Measurements from ENCODE around the gene PIK3R4. TPM values are rescaled to one million over a fixed set of nuclear protein-coding genes. Genes with fewer than 3 reads are reported as not detected.

PIK3R4 gene
- total RNA-seq, 3 donors from 2014 or later, result 36.8 to 55.2 (median 38.7) TPM

DNA sequence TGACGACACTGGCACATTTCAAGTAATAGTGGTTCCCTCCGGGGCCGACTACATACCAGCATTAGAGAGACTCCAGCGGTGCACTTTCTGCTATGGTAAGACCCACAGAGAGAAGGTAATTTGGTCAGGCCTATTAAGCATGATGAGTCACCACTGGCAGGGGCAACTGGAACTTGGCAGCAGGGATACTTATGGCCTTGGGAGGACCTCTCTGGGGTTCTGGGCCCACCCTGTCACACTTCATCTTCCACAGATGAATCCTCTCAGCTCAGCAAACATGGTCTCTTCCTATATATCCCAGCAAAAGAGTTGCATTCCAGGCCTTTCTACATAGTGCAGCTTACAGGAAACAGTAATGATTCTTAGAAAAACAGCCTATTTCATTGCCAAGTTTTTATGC is 88.0 kb downstream of the PIK3R4 start:
- TF ChIP-seq POLR2A (IDR thresholded peaks at IDR 0.05), result no peak
- TF ChIP-seq, protein P1, sequence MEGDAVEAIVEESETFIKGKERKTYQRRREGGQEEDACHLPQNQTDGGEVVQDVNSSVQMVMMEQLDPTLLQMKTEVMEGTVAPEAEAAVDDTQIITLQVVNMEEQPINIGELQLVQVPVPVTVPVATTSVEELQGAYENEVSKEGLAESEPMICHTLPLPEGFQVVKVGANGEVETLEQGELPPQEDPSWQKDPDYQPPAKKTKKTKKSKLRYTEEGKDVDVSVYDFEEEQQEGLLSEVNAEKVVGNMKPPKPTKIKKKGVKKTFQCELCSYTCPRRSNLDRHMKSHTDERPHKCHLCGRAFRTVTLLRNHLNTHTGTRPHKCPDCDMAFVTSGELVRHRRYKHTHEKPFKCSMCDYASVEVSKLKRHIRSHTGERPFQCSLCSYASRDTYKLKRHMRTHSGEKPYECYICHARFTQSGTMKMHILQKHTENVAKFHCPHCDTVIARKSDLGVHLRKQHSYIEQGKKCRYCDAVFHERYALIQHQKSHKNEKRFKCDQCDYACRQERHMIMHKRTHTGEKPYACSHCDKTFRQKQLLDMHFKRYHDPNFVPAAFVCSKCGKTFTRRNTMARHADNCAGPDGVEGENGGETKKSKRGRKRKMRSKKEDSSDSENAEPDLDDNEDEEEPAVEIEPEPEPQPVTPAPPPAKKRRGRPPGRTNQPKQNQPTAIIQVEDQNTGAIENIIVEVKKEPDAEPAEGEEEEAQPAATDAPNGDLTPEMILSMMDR (IDR thresholded peaks at IDR 0.05), result no peak
- no peak for TF ChIP-seq POLR2AphosphoS5 (IDR thresholded peaks at IDR 0.05)
- no peaks in the 10 kb centered on the region for H3K9me3 ChIP-seq
- no peak overlapping the region for H3K27ac ChIP-seq
- no peaks in the 10 kb centered on the region for H3K36me3 ChIP-seq
- no peaks in the 10 kb centered on the region for H3K27me3 ChIP-seq
- DNase-seq (ENCODE audit: low spot score in 2 of 2), result no peak
- intact Hi-C loops (cut with DNase I; ENCODE audit: low total_unique reads), result no loop called here
- H3K4me1 ChIP-seq, result no peaks in the 10 kb centered on the region
- no peak overlapping the region for H3K4me3 ChIP-seq

DNA sequence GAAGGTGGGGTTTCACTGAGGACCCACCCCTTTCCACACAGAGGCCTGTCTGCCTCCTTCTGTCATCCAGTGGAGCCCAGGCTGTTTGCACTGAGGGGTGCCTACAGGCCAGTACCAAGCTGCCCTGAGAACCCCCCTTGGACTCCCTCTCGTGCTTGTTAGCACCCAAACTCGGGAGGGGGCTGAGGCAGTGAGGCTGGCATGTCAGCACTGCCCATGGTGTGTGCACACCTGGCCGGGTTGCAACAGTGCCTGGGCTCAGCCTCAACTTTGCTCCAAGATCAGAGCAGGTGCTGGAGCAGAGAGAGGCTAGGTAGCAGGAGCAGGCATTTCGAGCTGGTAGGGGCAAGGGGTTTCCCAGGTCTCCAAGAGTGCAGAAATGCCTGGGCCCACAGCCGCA is 90.0 kb downstream of the PIK3R4 start:
- no peak for TF ChIP-seq POLR2A (IDR thresholded peaks at IDR 0.05)
- no peak for TF ChIP-seq POLR2AphosphoS5 (IDR thresholded peaks at IDR 0.05)
- TF ChIP-seq, protein P1 (IDR thresholded peaks at IDR 0.05), result no peak
- no peak for DNase-seq (ENCODE audit: low spot score in 2 of 2)
- H3K4me1 ChIP-seq, result no peaks in the 10 kb centered on the region
- intact Hi-C loops (cut with DNase I; ENCODE audit: low total_unique reads), result no loop called here
- H3K36me3 ChIP-seq, result no peaks in the 10 kb centered on the region
- H3K4me3 ChIP-seq, result no peak overlapping the region
- H3K9me3 ChIP-seq, result no peaks in the 10 kb centered on the region
- H3K27me3 ChIP-seq, result no peaks in the 10 kb centered on the region
- no peak overlapping the region for H3K27ac ChIP-seq

DNA sequence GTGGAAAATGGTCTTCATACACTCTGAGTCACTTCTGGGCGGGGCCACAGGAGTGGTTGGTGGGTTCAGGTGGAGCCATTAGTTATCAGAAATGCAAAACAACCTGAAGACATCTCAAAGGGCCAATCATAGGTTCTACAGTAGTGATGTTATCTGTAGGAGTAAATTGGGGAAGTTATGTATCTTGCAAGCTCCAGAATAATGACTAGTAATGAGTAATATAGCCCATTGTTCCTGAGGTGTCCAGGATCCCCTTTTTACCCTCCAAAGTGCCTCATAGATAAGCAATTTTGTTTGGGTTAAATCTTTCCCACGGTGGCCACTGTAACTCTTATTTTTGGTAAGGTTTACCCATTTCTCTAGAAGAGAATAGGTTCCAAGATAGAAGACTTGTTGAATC is 91.7 kb downstream of the PIK3R4 start:
- Histone ChIP-seq H3K4me3 (no peak overlapping the region), H3K27me3 (no peaks in the 10 kb centered on the region), H3K36me3 (no peaks in the 10 kb centered on the region), H3K9me3 (no peaks in the 10 kb centered on the region), H3K4me1 (no peaks in the 10 kb centered on the region), H3K27ac (no peak overlapping the region)
- intact Hi-C loops (cut with DNase I; ENCODE audit: low total_unique reads), result no loop called here
- TF ChIP-seq, protein P1 (IDR thresholded peaks at IDR 0.05), result no peak
- no peak for TF ChIP-seq POLR2A (IDR thresholded peaks at IDR 0.05)
- TF ChIP-seq POLR2AphosphoS5 (IDR thresholded peaks at IDR 0.05), result no peak
- no peak for DNase-seq (ENCODE audit: low spot score in 2 of 2)

DNA sequence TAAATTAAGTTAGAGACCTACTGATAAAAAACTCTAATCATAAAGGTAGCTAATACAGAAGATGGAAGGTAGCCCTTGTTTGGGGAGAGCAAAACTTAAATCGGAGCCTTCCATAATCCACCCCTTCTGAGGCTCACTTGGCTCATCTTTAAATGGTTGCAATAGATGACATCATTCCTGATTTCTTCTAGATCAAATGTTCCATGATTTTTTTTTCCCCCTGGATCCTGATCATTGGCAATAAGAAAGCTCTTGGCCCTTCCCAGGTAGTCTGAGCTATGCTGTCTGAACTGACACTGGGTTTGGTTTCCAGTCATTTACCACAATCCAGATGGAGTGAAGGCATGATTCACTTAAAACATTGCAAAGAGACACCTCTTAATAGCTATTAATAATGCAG is 92.5 kb downstream of the PIK3R4 start:
- Histone ChIP-seq H3K4me1 (no peaks in the 10 kb centered on the region), H3K9me3 (no peaks in the 10 kb centered on the region), H3K36me3 (no peaks in the 10 kb centered on the region), H3K4me3 (no peak overlapping the region), H3K27ac (no peak overlapping the region), H3K27me3 (no peaks in the 10 kb centered on the region)
- no peak for DNase-seq (ENCODE audit: low spot score in 2 of 2)
- TF ChIP-seq, protein P1 (IDR thresholded peaks at IDR 0.05), result no peak
- TF ChIP-seq POLR2AphosphoS5 (IDR thresholded peaks at IDR 0.05) (no peak), POLR2A (IDR thresholded peaks at IDR 0.05) (no peak)
- intact Hi-C loops (cut with DNase I; ENCODE audit: low total_unique reads), result no loop called here

DNA sequence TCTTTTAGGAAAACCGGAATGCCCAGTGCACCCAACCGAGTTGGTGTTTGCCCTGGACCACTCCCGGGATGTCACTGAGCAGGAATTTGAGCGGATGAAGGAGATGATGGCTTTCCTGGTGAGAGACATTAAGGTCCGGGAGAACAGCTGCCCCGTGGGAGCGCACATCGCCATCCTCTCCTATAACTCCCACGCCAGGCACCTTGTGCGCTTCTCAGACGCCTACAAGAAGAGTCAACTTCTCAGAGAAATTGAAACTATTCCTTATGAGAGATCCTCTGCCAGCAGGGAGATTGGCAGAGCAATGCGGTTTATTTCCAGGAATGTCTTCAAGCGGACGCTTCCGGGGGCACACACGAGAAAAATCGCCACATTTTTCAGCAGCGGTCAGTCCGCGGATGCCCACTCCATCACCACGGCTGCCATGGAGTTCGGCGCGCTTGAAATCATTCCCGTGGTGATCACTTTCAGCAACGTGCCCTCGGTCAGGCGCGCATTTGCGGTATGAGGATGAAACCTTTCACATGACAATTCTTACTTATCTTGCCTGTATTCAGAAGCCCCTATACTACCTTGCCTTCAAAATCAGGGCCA is 97.5 kb downstream of the PIK3R4 start:
- no peaks in the 10 kb centered on the region for H3K4me1 ChIP-seq
- H3K36me3 ChIP-seq, result no peaks in the 10 kb centered on the region
- DNase-seq (ENCODE audit: low spot score in 2 of 2), result no peak
- H3K27me3 ChIP-seq, result no peaks in the 10 kb centered on the region
- H3K9me3 ChIP-seq, result no peaks in the 10 kb centered on the region
- intact Hi-C loops (cut with DNase I; ENCODE audit: low total_unique reads), result no loop called here
- no peak overlapping the region for H3K4me3 ChIP-seq
- H3K27ac ChIP-seq, result no peak overlapping the region
- TF ChIP-seq POLR2A (IDR thresholded peaks at IDR 0.05) (no peak), POLR2AphosphoS5 (IDR thresholded peaks at IDR 0.05) (no peak)

DNA sequence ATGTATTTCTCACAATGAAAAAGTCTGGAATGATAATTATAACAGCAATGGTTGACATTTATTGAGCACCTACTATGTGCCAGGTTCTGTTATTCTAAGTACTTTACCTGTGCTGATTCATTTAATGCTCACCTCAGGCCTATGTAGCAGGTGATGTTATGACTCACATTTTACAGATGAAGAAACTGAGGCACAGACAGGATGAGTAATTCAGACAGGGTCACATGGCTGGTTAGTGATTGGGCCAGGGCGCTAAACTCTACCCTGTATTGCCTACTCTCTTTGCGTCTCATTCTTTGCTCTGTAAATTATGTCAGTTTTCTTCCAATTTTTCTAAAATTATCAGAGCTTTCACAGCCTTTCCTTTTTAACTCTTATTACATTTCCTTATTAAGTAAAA is 98.3 kb downstream of the PIK3R4 start:
- TF ChIP-seq POLR2A (IDR thresholded peaks at IDR 0.05) (no peak), POLR2AphosphoS5 (IDR thresholded peaks at IDR 0.05) (no peak)
- TF ChIP-seq, protein P1 (IDR thresholded peaks at IDR 0.05), result no peak

More for the DNA sequence above, 98.3 kb downstream of the PIK3R4 start:
- Histone ChIP-seq H3K4me3 (no peak overlapping the region), H3K9me3 (no peaks in the 10 kb centered on the region), H3K27me3 (no peaks in the 10 kb centered on the region), H3K27ac (no peak overlapping the region), H3K4me1 (no peaks in the 10 kb centered on the region), H3K36me3 (no peaks in the 10 kb centered on the region)
- no peak for DNase-seq (ENCODE audit: low spot score in 2 of 2)
- intact Hi-C loops (cut with DNase I; ENCODE audit: low total_unique reads), result no loop called here

All from breast epithelium (tissue), 4 donors.